GM21723 (cell line): ENCODE data around the gene NUFIP1.
A peak's percentile ranks its signal among the peaks of the same experiment; 100 is the strongest.
"Not testable (repeated sequence)": the region's sequence is repeated elsewhere in the genome, so short reads cannot be mapped to it uniquely, and the experiment has no call there.

Experiments used
- ATAC-seq: cut with Tn5 transposase; IDR thresholded peaks from one replicate; pipeline ENCODE4 v1.9.1; 2021; ENCODE audit warnings: mild to moderate bottlenecking, moderate library complexity; ENCODE audit not compliant: unreplicated experiment

NUFIP1 gene

GRCh38 chr13:44920013-44920412, 69.3 kb downstream of the NUFIP1 start:
- ATAC-seq: no peak

DNA sequence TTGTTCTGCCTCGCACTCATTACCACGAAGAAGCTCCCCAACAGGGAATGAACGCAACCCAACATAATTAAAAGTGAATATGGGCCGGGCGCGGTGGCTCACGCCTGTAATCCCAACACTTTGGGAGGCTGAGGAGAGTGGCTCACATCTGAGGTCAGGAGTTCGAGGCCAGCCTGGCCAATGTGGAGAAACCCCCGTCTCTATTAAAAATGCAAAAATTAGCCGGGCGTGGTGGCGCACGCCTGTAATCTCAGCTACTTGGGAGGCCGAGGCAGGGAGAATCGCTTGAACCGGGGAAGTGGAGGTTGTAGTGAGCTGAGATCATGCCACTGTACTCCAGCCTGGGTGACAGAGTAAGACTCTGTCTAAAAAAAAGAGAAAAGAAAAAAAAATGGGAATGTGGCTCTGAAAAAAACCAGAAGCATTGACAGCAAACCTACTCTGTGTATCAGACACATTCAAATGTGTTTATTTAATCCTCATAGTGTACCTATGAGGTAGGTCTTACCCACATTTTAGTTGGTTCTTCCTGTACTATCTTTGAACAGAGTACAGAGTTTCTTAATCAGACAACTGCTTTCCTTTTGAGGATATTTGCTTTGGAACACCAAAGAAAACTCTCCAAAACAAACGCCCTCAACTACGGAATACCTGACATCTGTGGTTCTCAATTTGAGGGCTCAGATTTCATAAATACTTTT, 70.0 kb downstream of the NUFIP1 start:
- no peak for ATAC-seq

DNA sequence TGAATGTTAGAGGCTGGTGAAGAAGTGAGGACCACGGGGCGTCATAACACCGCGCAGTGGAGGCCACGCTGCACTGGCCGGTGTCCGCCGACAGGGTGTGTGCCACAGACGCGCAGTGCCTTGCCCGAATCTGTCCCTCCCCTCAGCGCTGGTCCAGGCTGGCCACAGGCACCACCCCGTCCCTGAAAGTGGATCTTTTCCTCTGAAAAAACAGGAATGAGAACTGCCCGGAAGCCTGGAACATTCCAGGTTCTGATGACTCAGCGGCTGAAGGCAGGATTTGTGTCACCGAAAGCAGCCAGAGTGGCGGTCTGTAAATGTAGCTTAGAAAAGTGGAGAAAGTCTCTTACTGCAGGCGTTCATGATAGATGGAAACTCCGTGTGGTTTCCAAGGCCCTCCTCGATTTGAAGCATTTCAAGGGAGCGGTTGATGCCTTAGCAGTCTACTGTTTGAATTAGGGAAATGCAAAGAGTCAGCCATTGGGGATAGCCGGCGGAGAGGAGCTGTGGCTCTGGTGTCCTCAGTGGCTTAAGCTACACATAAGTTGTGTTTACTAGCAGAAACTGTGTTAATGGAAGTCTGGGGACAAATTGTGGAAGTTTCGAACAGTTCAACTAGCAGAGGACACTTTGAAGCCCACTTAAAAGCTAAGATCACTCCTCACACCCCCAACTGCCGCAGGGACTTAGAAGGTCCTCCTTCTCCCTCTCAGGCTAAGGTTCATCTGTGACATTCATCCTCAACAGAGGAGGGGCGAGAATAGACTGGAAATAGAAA, 70.8 kb downstream of the NUFIP1 start:
- peak; percentile 91 for ATAC-seq

DNA sequence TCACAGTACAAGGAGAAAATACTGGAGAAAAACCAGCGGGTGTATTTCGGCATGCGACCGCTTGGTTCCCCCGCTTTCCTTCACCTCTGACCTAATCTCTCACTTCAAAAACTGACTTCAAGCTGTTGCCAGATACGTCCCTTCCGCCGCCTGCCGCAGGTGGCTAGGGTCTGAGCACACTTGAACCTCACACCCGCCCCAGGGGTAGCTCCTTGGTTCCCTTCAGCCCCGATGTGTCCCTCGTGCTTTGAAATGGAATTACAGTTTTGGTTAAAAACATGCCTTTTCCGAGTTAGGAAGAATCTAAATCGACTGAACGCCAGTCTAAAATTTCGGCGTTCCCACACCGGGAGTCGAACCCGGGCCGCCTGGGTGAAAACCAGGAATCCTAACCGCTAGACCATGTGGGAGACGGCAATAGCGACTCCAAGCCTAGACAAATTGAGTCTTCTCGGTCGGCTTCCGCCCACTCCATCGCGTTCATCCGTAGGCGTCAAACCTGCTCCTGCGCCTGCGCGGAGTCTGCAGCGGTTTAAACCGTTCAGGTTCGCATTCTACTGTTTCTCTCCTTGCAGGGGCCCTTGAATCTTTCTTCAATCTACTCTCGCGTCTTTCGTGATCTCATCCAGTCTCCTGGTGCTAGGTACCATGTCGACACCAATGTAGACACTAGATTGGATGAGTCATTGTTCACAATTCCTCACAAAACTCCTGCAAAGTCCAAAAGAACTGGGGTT, 71.5 kb downstream of the NUFIP1 start:
- ATAC-seq: peak; percentile 80

DNA sequence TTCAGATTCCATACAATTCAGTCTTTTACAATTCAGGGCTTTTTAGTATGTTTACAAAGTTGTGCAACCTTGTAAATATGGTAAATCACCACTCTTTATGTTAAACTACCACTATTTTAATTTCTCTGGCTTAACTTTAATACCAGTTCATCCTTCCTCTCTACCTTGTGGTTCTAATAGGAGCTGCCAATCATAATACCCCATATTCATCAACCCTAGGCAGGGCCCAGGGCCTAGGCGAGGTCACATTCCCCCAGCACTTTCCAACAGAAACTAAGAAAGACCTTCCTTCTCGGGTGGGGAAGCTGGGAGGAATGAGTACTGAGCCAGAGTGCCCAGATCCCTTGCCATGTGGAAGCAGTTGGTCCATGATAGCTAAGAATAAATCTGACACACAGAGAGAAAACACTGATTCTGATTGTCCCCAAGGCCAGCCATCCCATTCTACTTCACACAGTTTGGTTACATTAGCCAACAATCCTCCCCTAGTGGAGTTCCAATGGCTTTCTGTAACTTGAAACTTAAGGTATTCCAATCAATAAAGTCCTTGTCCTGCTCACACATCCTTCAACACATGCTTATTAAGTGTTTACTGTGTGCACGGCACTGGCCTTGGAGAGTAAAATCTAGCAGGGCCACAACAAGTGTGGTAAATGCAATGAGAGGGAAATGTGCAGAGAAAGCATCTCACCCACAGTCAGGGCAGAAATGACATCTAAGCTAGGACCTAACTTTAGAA, 76.8 kb downstream of the NUFIP1 start:
- no peak for ATAC-seq

DNA sequence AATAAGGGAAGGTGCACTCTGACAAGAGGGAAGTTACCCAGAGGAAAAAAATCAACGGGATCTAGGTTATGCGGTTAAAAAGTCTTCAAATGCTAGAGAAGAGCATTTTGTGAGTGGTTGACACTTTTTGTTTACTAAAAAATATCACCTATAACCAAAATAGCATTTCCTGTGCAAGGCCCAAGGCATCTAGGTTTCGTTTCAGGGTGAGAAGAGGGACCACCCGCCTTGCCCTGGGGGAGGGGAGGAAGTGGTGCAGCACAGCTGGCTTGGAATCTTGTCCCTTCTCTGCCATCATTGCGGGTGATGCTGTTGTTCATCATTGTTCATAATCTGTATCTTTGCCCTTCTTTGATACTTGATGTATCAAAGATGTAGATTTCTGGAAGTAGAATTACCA, 80.6 kb downstream of the NUFIP1 start:
- ATAC-seq: no peak

- no peak for ATAC-seq
Measured at GRCh38 chr13:44908266-44908665, 81.0 kb downstream of the NUFIP1 start.

DNA sequence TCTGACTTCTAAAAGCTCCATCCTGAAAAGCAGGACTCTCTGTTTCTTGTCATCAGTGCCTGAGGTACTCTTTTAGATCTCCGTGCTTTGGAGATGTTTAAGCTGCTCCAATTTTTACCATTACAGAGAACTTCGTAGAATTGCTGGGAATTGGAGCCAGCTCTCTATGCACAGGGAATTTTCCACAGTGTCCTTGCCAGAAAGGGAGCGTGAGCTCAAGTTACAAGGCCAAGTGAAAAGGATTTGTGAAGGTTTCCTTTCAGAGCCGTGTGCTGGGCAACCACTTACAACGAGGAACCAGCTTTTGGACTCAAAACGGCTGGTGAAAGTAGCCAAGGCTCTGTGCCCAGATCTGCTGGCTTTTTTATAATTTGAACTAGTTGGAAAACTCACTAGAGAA, 82.6 kb downstream of the NUFIP1 start:
- no peak for ATAC-seq

GRCh38 chr13:44906230-44906629, 83.0 kb downstream of the NUFIP1 start:
- no peak for ATAC-seq

GRCh38 chr13:44905556-44905955, 83.7 kb downstream of the NUFIP1 start:
- ATAC-seq: no peak

GRCh38 chr13:44904967-44905366, 84.3 kb downstream of the NUFIP1 start:
- no peak for ATAC-seq

GRCh38 chr13:44903574-44903985, 85.7 kb downstream of the NUFIP1 start:
- ATAC-seq: no peak

DNA sequence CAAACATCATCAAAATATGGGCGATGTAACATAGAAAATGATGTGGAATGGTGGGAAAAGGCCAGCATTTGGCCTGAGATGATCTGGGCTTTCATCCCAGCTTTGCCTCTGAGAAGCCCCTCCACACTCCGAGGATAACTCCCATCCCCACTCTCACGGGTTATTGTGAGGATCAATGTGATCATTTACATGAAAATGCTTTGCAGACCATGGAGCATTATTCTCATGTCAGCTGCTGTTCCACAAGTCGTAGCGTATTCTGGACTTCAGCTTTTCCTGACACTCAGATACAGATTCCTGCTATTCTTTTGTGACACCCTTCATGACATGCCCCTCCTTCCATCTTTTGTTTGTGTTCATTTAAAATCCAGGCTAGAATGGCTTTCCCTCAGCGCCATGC, 86.5 kb downstream of the NUFIP1 start:
- no peak for ATAC-seq

GRCh38 chr13:44899967-44900366, 89.3 kb downstream of the NUFIP1 start:
- ATAC-seq: no peak

DNA sequence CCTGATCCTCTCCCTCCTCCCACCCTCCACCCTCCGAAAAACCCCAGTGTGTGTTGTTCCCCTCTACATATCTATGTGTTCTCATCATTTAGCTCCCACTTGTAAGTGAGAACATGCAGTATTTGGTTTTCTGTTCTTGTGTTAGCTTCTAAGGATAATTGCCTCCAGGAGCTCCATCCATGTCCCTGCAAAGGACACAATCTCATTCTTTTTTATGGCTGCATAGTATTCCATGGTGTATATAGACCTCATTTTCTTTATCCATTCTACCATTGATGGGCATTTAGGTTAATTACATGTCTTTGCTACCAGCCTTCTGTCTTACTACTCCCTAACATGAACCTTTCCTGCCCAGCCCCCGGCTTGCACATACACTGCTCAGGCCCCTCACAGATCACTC, 91.0 kb downstream of the NUFIP1 start:
- ATAC-seq: not testable (repeated sequence)

GRCh38 chr13:44895953-44896335, 93.3 kb downstream of the NUFIP1 start:
- no peak for ATAC-seq

DNA sequence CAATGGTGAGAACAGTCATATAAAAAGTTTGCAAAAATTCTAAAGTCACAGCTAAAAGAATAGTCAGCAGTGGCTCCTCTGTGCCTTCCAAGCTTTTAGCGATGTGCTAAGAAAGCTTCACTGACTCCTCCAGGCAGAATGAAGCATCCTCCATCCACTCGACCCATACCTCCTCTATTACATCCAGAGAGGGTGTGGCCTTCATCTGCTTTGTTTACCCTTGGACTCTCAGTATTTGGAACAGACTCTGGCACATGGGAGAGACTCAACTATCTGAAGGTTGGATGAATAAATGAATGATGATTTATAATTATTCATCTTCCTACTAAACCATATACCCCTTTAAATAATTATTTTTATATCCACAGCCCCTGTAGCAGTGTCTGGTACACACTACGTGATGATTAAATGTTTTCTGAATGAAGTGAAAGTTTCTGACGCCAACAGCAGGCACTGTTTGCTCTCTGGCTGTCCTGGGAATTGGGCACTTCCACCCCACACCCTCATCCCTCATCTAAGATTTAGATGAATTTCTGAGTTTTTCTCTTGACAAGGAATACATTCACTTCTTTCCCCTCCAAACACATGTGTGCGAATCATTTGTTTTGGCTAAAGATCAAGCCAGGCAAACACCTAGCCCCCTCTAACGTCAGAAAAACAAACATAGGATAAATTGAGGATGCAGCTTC, 93.9 kb downstream of the NUFIP1 start:
- ATAC-seq: no peak

GRCh38 chr13:44894001-44894770, 95.1 kb downstream of the NUFIP1 start:
- no peak for ATAC-seq
